GM06990 (cell line): ENCODE results near the gene PTPN23.

Experiments used
- DNase-seq: peaks from one replicate; pipeline ENCODE4 v3.0.0-alpha.2; 2011; ENCODE audit not compliant: insufficient read length; ENCODE audit errors: extremely low read depth
- H3K27me3 ChIP-seq: replicated peaks from 2 replicates; pipeline ENCODE4 v1.6.0; 2011; ENCODE audit warnings: low read length; ENCODE audit not compliant: control insufficient read depth, insufficient read depth
- H3K36me3 ChIP-seq: 2 replicates; pipeline ENCODE4 v1.5.1; 2011; ENCODE audit warnings: low read length; ENCODE audit not compliant: control insufficient read depth, insufficient read depth
- H3K4me3 ChIP-seq: replicated peaks from 2 replicates; pipeline ENCODE4 v1.5.1; 2011; ENCODE audit warnings: low read depth, mild to moderate bottlenecking, control low read depth, low read length
- CTCF ChIP-seq: IDR thresholded peaks from 2 replicates; pipeline ENCODE4 v1.5.1; 2011; ENCODE audit warnings: low read length, control low read depth, mild to moderate bottlenecking, inconsistent platforms; ENCODE audit not compliant: insufficient read depth, poor library complexity, severe bottlenecking

Gene PTPN23

DNA sequence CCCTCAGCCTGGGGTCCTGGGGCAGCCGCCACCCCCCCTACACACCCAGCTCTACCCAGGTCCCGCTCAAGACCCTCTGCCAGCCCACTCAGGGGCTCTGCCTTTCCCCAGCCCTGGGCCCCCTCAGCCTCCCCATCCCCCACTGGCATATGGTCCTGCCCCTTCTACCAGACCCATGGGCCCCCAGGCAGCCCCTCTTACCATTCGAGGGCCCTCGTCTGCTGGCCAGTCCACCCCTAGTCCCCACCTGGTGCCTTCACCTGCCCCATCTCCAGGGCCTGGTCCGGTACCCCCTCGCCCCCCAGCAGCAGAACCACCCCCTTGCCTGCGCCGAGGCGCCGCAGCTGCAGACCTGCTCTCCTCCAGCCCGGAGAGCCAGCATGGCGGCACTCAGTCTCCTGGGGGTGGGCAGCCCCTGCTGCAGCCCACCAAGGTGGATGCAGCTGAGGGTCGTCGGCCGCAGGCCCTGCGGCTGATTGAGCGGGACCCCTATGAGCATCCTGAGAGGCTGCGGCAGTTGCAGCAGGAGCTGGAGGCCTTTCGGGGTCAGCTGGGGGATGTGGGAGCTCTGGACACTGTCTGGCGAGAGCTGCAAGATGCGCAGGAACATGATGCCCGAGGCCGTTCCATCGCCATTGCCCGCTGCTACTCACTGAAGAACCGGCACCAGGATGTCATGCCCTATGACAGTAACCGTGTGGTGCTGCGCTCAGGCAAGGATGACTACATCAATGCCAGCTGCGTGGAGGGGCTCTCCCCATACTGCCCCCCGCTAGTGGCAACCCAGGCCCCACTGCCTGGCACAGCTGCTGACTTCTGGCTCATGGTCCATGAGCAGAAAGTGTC, 30.2 kb downstream of the PTPN23 start:
- Histone ChIP-seq H3K36me3 (peaks cover 61% of the 10 kb centered on the region), H3K4me3 (no peak overlapping the region)
- no peak for TF ChIP-seq CTCF

DNA sequence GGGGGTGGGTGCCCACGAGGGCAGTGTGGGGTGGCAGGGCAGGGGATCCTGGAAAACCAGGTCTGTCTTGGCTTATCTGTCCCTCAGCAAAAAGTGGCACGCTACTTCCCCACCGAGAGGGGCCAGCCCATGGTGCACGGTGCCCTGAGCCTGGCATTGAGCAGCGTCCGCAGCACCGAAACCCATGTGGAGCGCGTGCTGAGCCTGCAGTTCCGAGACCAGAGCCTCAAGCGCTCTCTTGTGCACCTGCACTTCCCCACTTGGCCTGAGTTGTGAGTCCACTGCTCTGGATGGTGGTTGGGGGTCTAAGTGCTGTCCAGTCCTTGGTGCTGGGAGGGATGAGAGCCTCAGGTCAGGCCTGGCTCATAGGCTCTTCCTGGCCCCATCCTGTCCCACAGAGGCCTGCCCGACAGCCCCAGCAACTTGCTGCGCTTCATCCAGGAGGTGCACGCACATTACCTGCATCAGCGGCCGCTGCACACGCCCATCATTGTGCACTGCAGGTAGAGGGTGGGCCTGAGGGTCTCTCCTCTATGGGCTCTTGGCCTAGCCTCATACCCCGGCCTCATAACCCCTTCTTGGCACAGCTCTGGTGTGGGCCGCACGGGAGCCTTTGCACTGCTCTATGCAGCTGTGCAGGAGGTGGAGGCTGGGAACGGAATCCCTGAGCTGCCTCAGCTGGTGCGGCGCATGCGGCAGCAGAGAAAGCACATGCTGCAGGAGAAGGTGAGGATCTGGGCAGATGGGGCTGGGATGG, 31.1 kb downstream of the PTPN23 start:
- DNase-seq = no peak
- Histone ChIP-seq H3K36me3 (peaks cover 58% of the 10 kb centered on the region), H3K27me3 (no peaks in the 10 kb centered on the region), H3K4me3 (no peak overlapping the region)
- no peak for TF ChIP-seq CTCF

More for the DNA sequence above, 30.2 kb downstream of the PTPN23 start:
- H3K27me3 ChIP-seq = no peaks in the 10 kb centered on the region
- DNase-seq = no peak

DNA sequence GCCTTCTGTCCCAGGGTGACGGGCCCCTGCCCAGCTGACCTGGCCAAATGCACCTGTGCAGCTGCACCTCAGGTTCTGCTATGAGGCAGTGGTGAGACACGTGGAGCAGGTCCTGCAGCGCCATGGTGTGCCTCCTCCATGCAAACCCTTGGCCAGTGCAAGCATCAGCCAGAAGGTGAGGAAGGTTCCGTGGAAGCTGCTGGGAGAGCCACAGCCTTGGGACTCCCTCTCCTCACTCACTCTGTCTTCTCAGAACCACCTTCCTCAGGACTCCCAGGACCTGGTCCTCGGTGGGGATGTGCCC, 31.6 kb downstream of the PTPN23 start:
- no peak overlapping the region for H3K4me3 ChIP-seq
- no peak for TF ChIP-seq CTCF
- H3K36me3 ChIP-seq = peaks cover 56% of the 10 kb centered on the region
- H3K27me3 ChIP-seq = no peaks in the 10 kb centered on the region
- no peak for DNase-seq

DNA sequence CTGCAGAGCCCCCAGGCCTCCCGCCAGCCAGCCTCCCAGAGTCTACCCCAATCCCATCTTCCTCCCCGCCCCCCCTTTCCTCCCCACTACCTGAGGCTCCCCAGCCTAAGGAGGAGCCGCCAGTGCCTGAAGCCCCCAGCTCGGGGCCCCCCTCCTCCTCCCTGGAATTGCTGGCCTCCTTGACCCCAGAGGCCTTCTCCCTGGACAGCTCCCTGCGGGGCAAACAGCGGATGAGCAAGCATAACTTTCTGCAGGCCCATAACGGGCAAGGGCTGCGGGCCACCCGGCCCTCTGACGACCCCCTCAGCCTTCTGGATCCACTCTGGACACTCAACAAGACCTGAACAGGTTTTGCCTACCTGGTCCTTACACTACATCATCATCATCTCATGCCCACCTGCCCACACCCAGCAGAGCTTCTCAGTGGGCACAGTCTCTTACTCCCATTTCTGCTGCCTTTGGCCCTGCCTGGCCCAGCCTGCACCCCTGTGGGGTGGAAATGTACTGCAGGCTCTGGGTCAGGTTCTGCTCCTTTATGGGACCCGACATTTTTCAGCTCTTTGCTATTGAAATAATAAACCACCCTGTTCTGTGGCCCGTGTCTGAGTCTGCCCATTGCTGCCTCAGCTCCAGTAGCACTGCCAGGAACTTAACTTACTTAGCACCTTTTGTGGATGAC, 32.2 kb downstream of the PTPN23 start:
- TF ChIP-seq CTCF = no peak
- no peaks in the 10 kb centered on the region for H3K27me3 ChIP-seq
- no peak for DNase-seq
- peaks cover 56% of the 10 kb centered on the region for H3K36me3 ChIP-seq
- H3K4me3 ChIP-seq = no peak overlapping the region

DNA sequence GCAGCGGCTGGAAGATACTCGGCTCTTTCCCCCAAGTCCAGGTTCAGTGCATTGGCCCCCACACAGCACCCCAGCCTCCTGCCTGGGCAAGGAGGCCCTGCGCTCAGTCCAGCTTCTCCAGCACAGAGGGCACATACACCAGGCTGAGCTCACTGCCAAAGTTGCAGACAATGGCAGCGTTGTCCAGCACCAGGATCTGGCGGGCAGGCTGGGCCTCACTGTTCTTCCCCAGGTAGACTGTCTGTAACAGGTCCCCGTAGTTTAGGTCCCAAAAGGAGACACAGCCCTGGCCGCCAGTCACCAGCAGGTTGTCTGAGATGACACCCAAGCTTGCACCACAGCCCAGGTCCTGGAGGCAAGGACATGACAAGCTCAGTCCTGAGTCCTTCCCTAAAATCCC, 32.9 kb downstream of the PTPN23 start:
- no peak for DNase-seq
- TF ChIP-seq CTCF = no peak
- Histone ChIP-seq H3K27me3 (no peaks in the 10 kb centered on the region), H3K36me3 (peaks cover 51% of the 10 kb centered on the region), H3K4me3 (no peak overlapping the region)
